Nephron progenitor cell (in vitro differentiated cells): Measurements from ENCODE around the gene UBE2G2.

Experiments used
- DNase-seq: peaks from one replicate; pipeline ENCODE4 v3.0.0; 2021
- H3K27ac Mint-ChIP-seq: 2 replicates; pipeline ENCODE4 v1.8.0; 2021; ENCODE audit warnings: mild to moderate bottlenecking, moderate library complexity, mixed read lengths
- H3K27me3 Mint-ChIP-seq: 2 replicates; pipeline ENCODE4 v1.8.0; 2021; ENCODE audit warnings: mild to moderate bottlenecking, low read depth, mixed read lengths; ENCODE audit not compliant: poor library complexity
- H3K36me3 Mint-ChIP-seq: 2 replicates; pipeline ENCODE4 v1.8.0; 2021; ENCODE audit warnings: low read depth, mixed read lengths
- H3K4me1 Mint-ChIP-seq: 2 replicates; pipeline ENCODE4 v1.8.0; 2021; ENCODE audit warnings: mixed read lengths
- H3K4me3 Mint-ChIP-seq: 2 replicates; pipeline ENCODE4 v1.8.0; 2021; ENCODE audit warnings: mild to moderate bottlenecking, moderate library complexity, mixed read lengths
- H3K9me3 Mint-ChIP-seq: 2 replicates; pipeline ENCODE4 v1.8.0; 2021; ENCODE audit warnings: mild to moderate bottlenecking, moderate library complexity, mixed read lengths
- TF ChIP-seq, protein P1 (sequence below): fragments of 200-600 bp; sonication (generic); IDR thresholded peaks from 2 replicates; pipeline ENCODE4 v1.5.0; 2021; ENCODE audit warnings: antibody characterized with exemption

UBE2G2 gene

DNA sequence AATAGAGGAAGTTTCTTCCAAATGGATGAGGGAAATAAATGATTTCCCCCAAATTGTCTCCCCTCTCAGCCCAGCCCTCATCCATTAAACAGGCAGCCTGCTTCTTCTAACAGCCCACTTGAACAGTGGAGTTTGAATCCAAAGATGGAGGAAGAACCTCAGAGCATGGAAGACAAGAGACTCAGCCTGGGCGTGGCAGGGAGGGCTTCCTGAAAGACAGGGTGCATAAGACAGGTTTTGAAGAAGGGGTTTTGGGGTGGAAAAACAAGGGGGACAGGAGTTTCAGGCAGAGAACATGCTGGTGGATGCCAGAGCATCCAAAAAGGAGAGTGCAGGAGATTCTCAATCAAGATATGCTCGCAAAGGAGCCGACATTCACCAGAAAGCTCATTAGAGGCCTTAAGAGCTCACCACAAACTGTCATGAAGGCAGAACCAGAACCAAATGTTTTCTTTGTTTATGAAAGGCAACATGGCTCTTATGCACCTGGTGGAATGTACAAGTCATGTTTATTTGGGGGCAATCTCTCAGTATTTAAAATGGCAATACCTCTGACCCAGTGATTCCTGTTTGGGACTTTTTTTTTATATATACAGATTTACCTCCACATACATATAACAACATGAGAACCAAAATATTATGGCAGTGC, 63.8 kb downstream of the UBE2G2 start:
- H3K9me3 Mint-ChIP-seq: peaks cover 4% of the 10 kb centered on the region
- H3K36me3 Mint-ChIP-seq: no peaks in the 10 kb centered on the region
- DNase-seq: no peak
- peaks cover 63% of the 10 kb centered on the region for H3K4me1 Mint-ChIP-seq
- TF ChIP-seq, protein P1, sequence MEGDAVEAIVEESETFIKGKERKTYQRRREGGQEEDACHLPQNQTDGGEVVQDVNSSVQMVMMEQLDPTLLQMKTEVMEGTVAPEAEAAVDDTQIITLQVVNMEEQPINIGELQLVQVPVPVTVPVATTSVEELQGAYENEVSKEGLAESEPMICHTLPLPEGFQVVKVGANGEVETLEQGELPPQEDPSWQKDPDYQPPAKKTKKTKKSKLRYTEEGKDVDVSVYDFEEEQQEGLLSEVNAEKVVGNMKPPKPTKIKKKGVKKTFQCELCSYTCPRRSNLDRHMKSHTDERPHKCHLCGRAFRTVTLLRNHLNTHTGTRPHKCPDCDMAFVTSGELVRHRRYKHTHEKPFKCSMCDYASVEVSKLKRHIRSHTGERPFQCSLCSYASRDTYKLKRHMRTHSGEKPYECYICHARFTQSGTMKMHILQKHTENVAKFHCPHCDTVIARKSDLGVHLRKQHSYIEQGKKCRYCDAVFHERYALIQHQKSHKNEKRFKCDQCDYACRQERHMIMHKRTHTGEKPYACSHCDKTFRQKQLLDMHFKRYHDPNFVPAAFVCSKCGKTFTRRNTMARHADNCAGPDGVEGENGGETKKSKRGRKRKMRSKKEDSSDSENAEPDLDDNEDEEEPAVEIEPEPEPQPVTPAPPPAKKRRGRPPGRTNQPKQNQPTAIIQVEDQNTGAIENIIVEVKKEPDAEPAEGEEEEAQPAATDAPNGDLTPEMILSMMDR: no peak
- H3K27me3 Mint-ChIP-seq: peaks cover 4% of the 10 kb centered on the region
- H3K27ac Mint-ChIP-seq: no peak overlapping the region
- no peak overlapping the region for H3K4me3 Mint-ChIP-seq

DNA sequence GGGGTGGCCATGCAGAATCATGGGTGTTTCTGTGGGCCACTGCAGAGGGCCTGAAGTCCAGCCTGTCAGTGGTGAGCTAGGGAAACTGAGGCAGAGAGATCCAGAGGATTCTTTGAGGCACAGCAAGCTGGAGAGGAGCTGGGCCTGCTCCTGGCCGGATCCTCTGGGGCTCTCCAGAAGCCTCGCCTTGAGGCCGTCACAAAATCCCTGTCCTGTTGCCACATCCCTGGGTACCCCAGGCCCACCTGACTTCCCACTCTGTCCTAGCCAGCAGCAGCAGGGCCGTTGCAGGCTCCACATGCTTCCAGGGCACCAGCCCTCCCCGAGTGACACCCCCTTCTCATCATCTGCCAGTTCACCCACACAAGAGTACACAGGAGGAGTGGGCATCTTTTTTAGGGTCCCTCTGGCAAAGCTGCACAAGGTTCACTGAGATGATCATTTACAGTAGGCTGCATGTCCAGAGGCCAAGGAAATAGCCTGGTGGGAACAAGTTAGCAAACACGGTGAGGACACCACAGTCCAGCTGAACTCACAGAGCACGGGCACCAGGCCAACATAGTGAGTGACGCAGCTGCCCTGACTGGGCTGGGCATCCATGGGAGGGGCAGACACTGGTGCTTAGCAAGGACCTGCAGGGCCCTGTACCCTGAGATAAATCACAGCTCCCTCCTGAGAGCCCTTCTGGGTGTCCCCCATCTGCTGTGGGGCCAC, 65.2 kb downstream of the UBE2G2 start:
- H3K4me1 Mint-ChIP-seq: peaks cover 71% of the 10 kb centered on the region
- peaks cover 4% of the 10 kb centered on the region for H3K27me3 Mint-ChIP-seq
- peaks cover 4% of the 10 kb centered on the region for H3K36me3 Mint-ChIP-seq
- DNase-seq: no peak
- H3K9me3 Mint-ChIP-seq: peaks cover 8% of the 10 kb centered on the region
- no peak overlapping the region for H3K27ac Mint-ChIP-seq
- no peak overlapping the region for H3K4me3 Mint-ChIP-seq
- TF ChIP-seq, protein P1: no peak

DNA sequence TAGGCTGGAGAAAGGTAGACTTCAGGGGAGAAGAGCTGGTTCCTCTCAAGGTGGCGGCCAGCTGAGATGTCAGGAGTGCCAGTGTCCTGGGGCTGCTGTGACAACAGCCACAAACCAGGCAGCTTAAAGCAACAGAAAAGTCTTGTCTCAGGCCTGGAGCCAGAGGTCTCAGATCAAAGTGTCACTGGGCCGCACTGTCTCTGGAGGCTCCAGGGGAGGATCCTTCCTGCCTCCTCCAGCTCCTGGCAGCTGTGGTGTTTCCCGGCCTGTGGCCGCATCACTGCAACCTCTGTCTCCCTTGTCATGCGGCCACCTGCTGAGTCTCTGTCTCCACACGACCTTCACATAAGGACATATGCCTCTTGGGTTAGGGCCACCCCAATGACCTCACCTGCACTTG, 65.8 kb downstream of the UBE2G2 start:
- no peak overlapping the region for H3K27ac Mint-ChIP-seq
- H3K4me3 Mint-ChIP-seq: no peak overlapping the region
- TF ChIP-seq, protein P1: no peak
- H3K4me1 Mint-ChIP-seq: peaks cover 73% of the 10 kb centered on the region
- no peak for DNase-seq
- H3K36me3 Mint-ChIP-seq: peaks cover 10% of the 10 kb centered on the region
- H3K9me3 Mint-ChIP-seq: peaks cover 14% of the 10 kb centered on the region
- peaks cover 8% of the 10 kb centered on the region for H3K27me3 Mint-ChIP-seq

DNA sequence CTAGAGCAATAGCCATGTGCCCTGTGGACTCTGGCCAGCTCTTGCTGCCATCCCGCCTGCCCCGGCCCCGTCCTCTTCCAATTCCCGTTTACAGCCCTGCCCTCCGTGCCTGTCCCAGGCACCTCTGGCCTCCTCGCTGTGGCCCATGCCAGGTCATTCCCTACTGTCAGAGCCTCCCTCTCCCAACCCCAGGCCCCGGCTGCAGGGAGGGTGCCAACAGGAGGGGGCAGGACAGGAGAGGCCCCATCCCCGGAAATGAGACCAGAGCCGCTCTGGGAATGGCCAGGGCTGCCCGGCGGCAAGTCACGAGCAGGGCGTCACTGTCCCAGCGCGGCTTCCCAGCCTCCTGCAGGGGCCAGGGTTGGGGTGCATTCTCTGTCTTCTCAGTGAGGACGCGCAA, 66.8 kb downstream of the UBE2G2 start:
- Mint-ChIP-seq H3K27me3 (peaks cover 12% of the 10 kb centered on the region), H3K4me1 (peaks cover 66% of the 10 kb centered on the region), H3K27ac (no peak overlapping the region), H3K9me3 (peaks cover 20% of the 10 kb centered on the region), H3K36me3 (peaks cover 11% of the 10 kb centered on the region), H3K4me3 (no peak overlapping the region)
- TF ChIP-seq, protein P1: no peak
- DNase-seq: no peak

DNA sequence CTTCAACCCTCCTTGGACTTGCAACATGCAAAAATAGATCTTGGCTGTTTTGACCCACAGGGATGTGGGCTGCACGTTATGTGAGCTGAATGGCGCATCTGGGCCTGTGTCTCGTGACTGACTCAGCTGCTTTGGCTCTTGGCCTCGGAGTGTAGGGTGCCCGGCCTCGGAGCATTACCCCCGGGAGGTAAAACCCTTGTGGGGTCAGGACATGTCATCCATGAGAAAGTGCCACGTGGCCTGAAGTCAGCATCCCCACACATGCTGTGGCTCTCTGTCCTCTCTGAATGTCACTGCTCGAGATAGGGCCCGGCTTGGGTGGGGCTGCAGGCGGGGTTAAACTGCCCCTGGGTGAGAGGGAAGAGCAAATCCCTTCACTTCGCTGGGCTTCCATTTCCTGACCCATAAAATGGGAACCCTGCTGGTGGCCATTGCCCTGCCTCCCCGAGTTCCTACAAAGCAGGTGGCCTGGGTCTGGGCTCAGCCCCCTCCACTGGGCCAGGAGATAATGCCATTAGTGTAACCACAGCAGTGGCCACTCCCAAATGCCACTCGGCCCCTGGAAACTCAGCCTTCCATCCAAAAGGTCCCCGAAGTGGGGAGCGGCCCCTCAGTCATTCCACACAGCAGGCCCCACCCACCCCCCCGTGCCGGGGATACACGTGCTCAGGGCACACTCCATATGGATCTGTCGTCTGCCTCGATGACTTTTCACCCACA, 67.4 kb downstream of the UBE2G2 start:
- Mint-ChIP-seq H3K27ac (no peak overlapping the region), H3K36me3 (peaks cover 11% of the 10 kb centered on the region)

More for the DNA sequence above, 67.4 kb downstream of the UBE2G2 start:
- DNase-seq: no peak
- Mint-ChIP-seq H3K27me3 (peaks cover 16% of the 10 kb centered on the region), H3K9me3 (peaks cover 20% of the 10 kb centered on the region), H3K4me3 (no peak overlapping the region), H3K4me1 (peaks cover 63% of the 10 kb centered on the region)
- TF ChIP-seq, protein P1: no peak
